GM21367 (cell line): Measurements from ENCODE around the gene LAMA5.

Experiments used
- ATAC-seq: cut with Tn5 transposase; IDR thresholded peaks from one replicate; pipeline ENCODE4 v1.9.1; 2021; ENCODE audit not compliant: unreplicated experiment

LAMA5 gene

DNA sequence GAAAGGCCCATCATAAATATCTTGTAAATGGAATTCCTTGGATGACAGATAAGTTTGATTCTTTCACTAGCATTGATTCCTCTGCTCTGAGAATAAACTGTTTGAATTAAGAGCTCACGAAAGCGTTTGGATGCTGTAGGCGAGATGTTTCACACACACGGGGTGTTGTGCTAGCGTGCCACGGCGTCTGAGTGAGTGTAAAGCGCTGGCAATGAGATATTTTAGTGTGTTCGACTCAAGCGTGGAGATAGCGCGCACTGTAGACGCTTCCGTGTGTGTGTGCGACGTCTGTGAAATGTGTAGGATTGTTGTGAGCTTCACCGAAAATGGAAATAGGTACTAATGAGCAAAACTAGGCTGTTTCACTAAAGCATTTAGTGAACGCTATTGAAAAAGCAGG is 93.7 kb downstream of the LAMA5 start:
- ATAC-seq, result no peak

GRCh38 chr20:62272200-62272599 is 94.9 kb downstream of the LAMA5 start:
- no peak for ATAC-seq

DNA sequence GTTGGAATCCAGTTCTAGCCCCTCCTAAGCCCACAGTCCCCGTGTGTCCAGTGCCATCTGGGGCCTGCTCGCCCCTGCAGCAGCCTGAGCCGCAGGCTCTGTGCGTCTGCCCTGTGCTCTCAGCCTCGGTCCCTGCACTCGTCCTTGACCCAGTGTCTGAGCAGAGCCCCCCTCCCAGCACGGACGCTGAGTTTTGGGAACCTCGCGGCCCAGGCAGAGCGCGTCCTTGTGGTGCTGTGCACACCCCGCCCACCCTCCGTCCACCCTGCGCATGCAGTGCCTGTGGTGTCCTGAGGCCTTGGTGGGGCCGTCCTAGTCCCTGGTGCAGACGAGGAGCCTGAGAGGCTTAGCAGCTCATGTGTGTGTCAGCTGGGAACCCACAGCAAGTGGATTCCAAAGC is 97.2 kb downstream of the LAMA5 start:
- no peak for ATAC-seq

DNA sequence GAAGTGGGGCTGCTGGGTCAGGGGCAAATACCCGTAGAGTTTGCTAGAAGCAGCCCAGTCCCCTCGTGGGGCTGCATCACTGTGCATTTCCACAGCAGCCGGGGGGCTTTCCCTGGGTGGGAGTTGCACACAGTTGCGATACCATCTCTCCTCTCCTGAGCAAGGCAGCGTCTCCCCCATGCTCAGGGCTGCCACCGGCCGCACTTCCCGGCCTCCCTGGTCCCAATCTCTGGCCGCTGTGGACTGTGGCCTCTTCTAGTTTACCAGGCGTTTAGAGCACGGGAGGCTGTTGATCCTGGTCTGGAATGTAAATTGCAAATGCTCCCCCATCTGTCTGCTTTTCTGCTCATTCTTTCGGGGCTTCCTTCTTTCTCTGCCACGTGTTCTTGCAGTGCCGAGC is 97.7 kb downstream of the LAMA5 start:
- no peak for ATAC-seq

- no peak for ATAC-seq
These were observed 98.7 kb downstream of the LAMA5 start for GRCh38 chr20:62268228-62268900.

GRCh38 chr20:62267543-62267942 is 99.6 kb downstream of the LAMA5 start:
- no peak for ATAC-seq

- ATAC-seq, result no peak
These were observed 100.3 kb downstream of the LAMA5 start for GRCh38 chr20:62266851-62267250.

GRCh38 chr20:62266340-62266739 is 100.8 kb downstream of the LAMA5 start:
- no peak for ATAC-seq

DNA sequence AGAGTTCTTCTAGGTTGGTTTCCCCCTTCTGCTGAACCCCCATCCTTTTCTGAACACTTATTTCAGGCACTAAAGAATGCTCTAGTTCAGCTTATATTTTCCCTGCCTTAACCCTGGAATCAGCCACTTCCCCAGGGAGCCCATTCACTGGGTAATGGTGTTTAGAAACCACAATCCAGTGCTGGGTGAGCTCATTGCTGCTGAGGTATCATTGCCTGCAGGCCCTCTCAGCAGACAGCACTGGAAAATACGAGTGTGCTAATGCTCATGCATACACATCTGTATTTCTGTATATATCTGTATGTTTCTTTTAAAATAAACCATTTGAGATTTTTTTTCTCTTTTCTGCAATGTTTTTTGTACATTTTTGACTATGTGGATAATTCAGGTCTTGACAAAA is 101.7 kb downstream of the LAMA5 start:
- no peak for ATAC-seq

GRCh38 chr20:62263396-62263795 is 103.7 kb downstream of the LAMA5 start:
- no peak for ATAC-seq

- ATAC-seq, result no peak
These were observed 105.0 kb downstream of the LAMA5 start for GRCh38 chr20:62262064-62262463.

DNA sequence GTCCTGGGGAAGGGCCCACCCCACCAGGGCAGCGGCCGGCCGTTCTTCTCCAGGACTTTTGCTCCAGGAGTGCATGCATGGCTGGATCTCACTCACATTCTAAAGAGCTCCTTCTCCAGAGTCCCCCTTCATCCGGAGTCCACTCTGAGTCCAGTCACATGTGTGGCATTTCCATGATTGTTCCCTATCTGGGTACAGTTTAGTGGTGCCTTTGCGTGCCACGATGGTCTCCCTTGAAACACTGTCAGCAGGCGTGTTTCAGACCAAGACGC is 107.9 kb downstream of the LAMA5 start:
- no peak for ATAC-seq
